Effector CD4-positive, alpha-beta T cell (primary cell): ENCODE data around the gene EXOC6.

ENCODE experiments used
- DNase-seq: peaks from one replicate; pipeline ENCODE4 v3.0.0-alpha.2; 2020

The EXOC6 gene

DNA sequence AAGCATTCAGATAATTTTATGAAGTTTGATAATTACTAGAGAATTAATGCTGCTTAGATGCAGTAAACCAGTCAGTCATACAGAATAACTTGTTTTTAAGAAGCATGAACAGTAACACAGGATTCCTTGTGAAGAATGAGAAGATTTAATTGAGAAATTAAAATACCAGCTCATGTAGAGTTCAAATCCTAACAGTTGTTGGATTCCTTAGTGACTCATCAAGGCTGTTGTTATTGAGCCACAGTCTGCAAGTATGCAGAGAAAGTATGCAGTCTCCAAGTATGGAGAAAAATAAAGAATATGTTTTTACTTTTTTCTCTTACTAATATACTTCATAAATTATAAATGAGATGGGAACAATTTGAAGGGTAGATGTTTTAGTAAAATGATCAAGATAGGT, 182.1 kb downstream of the EXOC6 start:
- no peak for DNase-seq

DNA sequence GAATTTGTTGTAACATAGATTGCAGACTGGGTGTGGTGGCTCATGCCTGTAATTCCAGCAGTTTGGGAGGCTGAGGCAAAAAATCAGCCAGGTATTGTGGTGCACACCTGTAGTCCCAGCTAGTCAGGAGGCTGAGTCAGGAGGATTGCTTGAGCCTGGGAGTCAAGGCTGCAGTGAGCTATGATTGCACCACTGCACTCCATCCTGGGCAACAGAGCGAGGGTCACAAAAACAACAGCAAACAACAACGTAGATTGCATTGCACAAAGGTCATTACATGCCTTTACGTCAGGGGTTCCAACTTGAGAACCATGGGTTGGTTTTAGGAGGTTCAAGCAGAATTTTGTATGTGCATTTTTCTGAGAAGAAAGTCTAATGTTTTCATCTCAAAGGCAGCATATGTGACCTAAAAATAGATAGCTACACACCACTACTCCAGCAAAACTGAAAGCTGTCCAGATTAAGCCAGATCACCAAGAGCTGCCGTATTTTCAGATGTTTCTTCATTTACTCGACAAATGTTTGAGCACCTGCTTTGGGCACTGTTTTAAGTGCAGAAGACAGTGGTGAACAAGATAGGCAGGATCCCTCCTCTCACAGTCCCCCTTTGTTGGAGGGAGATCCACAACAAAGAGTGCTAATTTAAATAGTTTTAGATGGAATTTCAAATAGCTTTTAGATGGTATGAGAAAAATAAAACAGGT, 183.9 kb downstream of the EXOC6 start:
- no peak for DNase-seq

DNA sequence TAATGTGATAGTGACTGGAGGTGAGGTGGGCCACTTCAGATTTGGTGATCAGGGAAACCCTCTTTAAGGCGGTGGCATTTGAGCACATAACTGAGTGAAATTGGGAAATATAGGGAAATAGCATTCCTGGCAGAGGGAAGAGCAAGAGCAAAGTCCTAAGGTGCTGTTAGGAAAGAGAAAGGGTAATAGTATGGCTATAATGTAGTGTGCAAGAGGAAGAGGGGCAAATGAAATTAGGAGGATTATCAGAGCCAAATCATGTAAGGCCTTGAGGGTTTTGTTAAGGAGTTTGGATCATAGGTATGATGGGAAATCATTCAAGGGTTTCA, 184.5 kb downstream of the EXOC6 start:
- DNase-seq, result no peak

DNA sequence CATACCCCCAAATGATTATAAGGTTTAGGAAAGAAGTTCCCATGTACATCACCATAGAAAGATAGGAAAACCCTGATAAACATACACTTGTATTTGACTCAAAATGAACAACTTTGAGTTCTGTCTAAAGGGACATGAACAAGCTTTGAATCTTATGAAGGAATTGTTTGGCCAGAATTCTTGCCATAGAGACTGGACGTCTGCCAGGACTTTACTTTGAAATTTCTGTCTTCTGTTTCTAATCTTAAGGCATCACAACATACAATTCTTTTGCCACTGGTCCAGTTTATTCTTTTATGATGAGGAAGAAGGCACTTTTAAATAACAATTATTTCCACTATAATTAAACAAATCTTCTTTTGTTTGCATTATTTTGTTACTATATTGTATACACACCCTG, 186.1 kb downstream of the EXOC6 start:
- DNase-seq, result no peak

DNA sequence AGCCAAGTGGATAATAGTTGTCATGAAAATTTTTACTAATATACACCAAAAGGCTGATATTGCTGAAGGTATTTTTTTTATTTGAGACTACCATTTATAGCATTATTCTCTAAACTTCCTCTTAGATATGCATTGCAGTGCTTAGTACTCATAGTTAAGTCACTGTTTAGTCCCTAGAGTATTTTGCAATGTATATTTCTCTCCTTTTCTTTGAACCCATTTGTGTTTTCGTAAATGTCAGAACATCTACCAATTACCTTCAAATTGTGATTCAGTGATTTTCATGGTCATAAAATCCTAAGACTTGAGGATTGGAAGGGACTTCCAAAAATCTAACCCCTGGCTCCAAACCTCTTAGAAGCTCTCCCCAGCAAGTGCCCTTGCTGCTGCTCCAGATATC, 190.8 kb downstream of the EXOC6 start:
- no peak for DNase-seq

DNA sequence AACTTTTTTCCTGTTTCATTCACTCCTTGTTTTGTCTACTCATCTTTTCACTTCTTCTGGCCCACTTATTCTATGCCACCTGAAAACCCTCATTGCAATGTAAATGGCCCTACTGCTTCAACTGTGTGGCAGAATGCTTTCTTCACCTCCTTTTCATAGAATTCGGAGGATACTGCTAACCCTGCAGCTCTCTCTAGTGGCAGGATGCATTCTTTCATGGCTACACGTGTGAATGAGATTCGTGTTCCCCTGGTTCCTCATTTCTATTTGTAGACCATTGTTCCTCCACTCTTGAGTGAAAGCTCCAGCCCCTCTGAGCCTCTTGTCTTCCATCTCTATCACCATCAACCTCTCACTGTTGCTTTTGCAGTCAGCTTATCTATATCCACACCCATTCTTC, 191.4 kb downstream of the EXOC6 start:
- no peak for DNase-seq

DNA sequence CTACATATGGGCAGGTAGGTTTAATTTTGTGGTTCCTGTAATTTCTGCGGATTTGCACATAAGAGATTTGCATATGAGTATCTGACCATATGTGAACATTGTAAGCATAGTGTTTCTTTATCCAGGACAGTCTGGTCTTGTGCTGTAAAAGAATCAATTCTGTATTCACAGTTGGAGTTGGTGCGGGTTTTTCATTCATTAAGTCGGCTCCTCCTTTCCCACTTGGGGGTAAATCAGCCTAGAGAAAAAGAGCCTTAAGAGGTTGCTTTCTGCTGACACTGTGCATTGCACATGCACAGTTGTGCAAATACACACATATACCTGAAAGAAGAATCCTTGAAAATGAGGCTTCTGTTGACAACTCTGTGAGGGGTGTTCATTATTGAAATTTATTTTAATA, 206.2 kb downstream of the EXOC6 start:
- DNase-seq, result no peak

DNA sequence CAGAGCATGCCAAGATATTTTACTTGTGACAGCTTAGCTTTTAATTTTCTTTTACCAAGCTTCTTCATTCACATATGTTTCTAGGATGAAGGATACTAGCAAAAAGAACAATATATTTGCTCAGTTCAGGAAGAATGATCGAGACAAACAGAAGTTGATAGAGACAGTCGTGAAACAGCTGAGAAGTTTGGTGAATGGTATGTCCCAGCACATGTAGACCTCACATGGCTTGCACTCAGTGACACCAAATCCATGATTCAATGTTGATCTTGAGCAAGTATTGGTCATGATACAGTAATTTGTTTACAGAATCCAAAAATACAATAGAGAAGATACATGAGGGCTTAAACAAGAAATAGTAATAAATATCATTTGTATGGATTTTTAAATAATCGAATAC, 209.8 kb downstream of the EXOC6 start:
- DNase-seq, result no peak

DNA sequence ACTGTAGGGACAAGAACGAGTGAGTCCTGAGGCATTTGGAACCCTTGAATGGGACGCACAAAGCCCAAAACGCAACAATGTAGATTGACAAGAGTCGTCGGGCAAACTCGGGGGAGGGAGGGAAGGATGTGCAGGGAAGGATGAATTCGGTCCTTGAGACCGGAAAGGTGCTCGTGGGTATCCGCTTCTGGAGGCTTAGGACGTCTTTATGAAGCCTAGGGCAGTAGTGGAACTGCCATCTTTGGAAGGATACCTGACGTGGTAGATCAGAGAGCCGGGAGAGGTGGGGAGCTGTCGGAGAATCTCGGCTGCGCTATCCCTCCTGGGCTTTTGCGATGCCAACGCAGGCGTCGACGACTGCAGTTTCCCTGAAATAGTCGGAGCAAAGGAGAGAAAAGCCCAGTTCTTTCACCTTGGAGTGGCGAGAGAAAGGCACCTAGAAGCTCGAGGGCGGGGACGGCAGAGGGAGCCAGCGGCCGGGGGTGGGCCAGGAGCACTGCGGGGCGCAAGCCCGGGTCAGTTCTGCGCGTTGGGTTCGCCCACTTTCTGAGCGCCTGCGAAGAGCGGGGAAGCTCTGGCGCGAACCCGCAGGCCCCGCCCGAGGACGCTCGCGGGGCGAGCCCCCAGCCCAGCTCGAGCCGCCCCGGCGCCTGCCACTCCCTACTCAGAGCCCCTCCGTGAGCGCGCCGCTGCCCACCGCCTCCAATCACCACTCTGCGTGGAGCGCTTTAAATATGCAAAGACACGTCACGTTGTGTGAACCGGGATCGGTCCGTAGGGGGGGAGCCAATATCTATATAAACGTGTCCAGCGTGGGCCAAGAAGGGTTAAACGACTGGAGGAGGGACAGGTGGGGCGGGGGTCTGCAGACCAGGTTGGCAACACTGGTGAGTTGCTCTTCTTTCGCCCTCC, 211.9 kb downstream of the EXOC6 start, which contains the start of gene CYP26C1:
Gene CYP26C1 (plus strand): TSS at position 824 of the 912 bp plus-strand sequence. CDS start 466 bp downstream, outside the sequence.
- no peak for DNase-seq

DNA sequence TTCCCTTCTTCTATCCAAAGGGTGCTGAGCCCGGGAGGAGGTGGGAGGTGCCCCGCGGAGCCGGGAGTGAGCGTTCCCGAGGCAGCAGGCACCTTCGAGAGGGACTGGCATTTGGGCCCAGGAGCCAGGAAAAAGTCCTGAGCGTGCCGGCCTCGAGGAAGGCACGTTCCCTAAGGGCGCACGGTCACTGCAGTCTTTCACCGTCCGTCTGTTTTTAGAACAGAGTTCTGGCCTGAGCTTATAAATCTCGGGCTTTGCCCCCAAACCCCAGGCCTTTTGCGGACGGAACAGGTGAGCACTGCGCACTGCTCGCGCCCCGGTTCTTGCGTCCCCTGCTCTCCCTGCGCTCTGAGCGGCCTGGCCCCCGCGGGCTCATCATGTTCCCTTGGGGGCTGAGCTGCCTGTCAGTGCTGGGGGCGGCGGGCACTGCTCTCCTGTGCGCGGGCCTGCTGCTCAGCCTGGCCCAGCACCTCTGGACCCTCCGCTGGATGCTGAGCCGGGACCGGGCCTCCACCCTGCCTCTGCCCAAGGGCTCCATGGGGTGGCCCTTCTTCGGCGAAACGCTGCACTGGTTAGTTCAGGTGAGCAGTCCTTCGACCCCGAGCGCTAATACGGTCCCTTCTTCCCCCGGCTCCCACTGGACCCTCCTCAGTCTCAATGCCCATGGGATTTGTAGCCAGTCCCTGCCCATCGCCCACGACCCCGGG, 212.7 kb downstream of the EXOC6 start:
- DNase-seq, result no peak

DNA sequence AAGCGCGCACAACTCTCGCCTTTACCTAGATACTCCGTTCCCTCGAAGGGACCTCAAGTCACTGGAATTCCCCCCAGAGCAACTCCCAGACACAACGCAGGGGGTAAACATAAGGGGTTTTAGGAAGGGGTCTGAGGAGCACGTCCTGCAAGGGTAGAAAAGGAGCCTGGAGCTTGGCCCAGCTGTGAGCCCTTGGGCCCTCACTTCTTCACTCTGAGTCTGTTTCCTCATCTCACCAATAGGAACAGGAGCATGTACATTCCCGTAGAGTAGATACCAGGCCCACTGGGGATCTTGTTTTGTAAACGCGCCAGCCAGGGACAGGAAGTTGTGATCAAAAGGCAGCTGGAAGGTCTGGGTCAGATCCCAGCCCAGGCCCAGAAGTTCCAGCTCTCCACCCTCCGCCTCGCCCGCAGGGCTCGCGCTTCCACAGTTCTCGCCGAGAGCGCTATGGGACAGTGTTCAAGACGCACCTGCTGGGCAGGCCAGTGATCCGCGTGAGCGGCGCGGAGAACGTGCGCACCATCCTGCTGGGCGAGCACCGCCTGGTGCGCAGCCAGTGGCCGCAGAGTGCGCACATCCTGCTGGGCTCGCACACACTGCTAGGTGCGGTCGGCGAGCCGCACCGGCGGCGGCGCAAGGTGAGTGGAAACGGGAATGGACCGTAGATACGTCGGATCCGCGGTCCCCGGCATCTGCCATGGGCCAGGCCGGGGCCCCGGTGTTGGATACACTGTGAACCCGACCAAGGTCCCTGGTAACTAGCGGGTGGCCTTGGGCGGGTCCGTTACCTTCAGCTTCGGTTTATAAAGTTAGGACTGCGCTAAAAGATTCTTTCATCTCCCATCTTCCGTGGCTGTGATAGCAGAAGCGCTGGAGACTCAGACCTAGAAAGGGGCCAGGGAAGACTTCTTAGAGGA, 213.5 kb downstream of the EXOC6 start:
- DNase-seq, result no peak

DNA sequence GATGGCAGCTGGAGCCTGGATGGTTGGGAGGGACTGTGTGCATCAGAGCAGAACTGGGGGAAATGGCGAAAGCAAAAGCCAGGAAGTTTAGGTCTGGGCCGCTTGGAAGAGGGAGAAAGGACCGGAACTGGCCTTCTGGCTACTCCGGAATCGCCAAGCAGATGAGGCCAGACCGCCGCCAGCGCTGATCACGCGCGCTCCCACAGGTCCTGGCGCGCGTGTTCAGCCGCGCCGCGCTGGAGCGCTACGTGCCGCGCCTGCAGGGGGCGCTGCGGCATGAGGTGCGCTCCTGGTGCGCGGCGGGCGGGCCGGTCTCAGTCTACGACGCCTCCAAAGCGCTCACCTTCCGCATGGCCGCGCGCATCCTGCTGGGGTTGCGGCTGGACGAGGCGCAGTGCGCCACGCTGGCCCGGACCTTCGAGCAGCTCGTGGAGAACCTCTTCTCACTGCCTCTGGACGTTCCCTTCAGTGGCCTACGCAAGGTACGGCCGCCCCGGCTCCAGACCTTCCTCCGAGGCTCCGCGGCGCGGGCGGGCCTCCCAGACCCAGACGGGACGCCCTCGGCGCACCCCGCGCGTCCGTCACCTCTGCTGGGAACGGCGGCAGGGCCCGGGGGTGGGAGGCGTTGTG, 214.3 kb downstream of the EXOC6 start:
- no peak for DNase-seq

DNA sequence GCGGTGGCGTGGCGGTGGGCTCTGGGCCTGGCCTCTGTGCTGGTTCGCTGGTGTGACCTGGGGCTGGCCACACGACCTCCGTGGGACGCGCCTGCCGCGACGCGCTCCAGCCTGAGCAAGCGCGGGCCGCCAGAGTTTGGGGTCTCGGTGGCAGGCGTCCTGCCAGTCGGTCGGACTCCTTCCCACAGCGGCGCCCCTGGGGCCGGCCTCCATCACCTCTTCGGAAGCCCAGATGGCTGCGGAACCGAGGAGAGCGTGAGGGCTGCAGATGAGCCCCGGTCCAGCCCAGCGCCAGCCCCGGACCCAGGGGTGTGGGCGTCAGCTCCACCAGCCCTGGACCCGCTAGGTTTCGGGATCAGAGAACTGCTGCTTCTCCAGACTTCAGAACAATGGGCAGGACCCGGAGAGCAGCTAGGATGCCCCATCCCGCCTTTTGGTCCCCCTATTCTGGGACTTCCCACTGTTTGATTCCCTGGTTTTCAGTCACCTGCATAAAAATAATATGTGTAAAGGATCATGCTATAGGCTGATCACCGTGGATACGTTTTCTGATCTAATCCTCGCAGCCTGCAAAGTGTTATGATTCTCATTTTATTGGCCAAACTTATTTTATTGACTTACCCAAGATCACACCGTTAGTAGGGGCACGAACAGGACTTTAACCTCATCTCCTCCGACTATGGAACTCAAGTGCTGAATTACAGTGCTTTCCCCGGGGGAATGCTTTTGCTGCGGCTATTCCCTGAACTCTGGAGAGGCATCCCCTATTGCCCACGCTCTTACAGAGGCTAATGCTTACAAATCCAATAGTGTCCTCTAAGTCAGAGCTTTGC, 215.0 kb downstream of the EXOC6 start:
- DNase-seq, result no peak

DNA sequence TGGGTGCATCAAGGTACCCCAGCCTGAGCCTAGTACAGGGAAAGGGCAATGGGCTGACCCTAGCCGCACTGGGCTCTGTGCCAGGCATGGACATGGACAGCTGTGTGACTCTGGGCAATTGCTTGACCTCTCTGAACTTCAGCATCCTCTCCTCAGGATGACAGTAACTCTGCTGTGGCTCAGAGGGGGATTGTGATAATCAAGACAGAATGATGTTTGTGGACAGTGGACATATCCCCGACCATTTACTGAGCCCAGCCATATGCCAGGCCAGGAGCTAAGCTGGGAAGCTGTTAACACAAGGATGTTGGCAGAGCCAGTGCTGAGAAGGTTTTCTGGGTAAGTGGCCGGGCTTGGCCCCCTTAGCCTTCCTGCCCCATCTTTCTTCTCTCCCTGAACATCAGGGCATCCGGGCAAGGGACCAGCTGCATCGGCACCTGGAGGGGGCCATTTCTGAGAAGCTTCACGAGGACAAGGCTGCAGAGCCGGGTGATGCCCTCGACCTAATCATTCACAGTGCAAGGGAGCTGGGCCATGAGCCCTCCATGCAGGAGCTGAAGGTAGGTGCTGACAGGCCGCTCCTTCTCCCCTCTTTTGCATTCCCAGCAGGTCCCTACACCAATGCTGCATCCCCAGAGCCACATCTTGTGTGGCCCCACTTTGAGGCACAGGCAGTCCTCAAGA, 215.8 kb downstream of the EXOC6 start:
- DNase-seq, result no peak

DNA sequence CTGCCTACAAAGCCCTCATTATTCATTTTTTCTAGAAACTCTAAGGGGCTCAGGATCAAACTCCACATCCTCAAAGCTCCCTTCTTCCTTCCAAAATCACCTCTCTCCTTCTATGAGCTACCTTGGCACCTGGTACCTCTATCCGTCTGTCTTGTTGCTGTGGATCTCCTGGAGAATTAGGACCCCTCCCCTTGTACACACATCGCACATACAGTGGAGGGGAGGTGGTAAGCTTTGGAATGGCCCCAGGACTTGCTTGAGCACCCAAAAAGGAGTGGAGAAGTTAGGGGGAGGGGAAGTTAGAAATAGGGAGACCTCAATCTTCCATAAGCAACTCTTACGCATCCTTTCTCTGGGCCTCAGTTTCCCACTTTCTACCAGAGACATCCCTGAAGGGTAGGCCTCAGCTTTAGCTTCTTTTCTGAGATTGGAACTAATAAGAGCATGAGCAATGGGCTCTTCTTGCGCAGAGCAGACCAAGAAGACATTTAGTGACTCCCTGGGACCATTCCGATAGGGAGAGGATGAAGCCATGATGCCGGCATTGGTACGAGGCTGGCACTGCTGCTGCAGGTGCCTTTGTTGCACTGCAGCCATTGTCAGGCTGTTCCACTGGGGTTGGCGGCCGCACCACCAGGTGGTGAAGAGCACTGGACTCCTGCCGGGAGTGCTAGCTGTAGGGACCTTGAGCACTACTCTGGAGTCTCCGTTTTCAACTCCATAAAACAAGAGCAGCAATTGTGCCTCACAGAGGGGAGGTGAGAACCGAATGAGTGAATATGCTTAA, 216.7 kb downstream of the EXOC6 start:
- no peak for DNase-seq

DNA sequence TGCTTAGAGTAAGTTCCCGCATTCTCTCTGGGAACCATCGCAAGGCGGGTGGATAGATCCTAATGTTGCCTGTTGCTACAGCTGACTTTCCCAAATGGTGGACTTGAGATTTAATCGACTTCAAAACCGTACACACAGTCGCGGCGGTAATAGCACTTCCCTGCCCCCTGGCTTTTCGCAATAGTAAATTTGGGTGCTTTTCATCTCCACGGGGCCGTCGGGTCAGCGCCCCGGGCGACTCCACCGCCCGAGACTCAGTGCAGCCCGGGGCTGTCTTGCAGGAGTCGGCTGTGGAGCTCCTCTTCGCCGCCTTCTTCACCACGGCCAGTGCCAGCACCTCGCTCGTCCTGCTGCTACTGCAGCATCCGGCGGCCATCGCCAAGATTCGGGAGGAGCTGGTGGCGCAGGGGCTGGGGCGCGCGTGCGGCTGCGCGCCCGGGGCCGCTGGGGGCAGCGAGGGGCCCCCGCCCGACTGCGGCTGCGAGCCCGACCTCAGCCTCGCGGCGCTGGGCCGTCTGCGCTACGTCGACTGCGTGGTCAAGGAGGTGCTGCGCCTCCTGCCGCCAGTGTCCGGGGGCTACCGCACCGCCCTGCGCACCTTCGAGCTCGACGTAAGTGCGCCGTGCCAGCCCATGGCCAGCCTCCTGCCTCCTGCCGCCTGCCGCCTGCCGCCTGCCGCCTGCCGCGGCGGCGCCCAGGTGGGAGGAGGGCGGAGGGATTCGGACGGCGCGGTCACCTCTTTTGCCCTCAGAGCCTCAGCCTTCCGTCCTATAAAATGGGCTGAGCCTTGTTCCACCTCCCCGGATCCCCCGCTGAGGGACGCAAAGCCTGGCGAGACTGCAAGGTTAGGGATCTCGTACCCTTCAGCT, 217.6 kb downstream of the EXOC6 start:
- no peak for DNase-seq

DNA sequence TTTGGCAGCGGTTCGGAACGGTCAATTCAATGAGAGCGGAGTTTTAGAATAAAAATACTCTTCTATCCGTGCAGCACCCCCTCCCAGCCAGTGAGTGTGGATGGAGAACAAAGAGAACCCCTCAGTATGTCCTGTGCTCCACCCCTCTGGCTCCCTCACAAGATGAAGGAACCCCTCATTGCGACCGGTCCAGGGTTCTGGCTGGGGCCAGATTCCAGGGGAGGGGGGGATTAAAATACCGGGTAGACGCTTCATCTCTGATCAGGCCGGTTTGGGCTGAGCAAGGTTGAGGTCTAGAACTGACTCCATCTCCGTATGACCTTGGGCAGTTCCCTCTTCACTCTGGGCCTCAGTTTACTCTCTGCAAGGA, 218.2 kb downstream of the EXOC6 start:
- no peak for DNase-seq
